Body of pancreas (tissue), 4 donors: ENCODE data around the gene PLA2G12B. TPM values are rescaled to one million over a fixed set of nuclear protein-coding genes. Genes with fewer than 3 reads are reported as not detected.

Experiments
- ATAC-seq: fragments of 150-250 bp; one replicate; pipeline ENCODE4 v1.9.1; 2016
- DNase-seq, 4 donors: peaks; one replicate each; pipeline ENCODE4 v3.0.0-alpha.2; 2019
- H3K27ac ChIP-seq, 4 donors: fragments of 200-600 bp; sonication (generic); 1 replicate in 3 of 4; 2 replicates in 1 of 4; pipeline versions ENCODE4 v1.5.1 to v1.6.1; 2016 to 2019; ENCODE audit warnings: mild to moderate bottlenecking in 1 of 4, mixed read lengths in 1 of 4, moderate library complexity in 1 of 4
- H3K27me3 ChIP-seq, 2 donors: fragments of 200-600 bp; sonication (generic); one replicate each; pipeline ENCODE4 v1.6.0; 2016; ENCODE audit warnings: mild to moderate bottlenecking in 1 of 2
- H3K36me3 ChIP-seq, 2 donors: fragments of 200-600 bp; sonication (generic); replicated peaks in 1 of 2; 2 replicates each; pipeline ENCODE4 v1.5.1; 2016; ENCODE audit warnings: low read depth in 2 of 2; ENCODE audit not compliant: insufficient read depth in 1 of 2
- H3K4me1 ChIP-seq: fragments of 200-600 bp; sonication (generic); one replicate; pipeline ENCODE4 v1.6.0; 2016
- H3K4me3 ChIP-seq, 2 donors: fragments of 200-600 bp; sonication (generic); 1 replicate in 1 of 2; 2 replicates in 1 of 2; pipeline ENCODE4 v1.5.1; 2016 to 2019
- H3K9me3 ChIP-seq, 3 donors: fragments of 200-600 bp; sonication (generic); 1 replicate in 2 of 3; 2 replicates in 1 of 3; pipeline ENCODE4 v1.5.1; 2016
- CTCF ChIP-seq, 7 experiments: fragments of 450-650 bp in 4 of 7; fragments of 200-600 bp in 3 of 7; sonication (generic) in 3 of 7; IDR thresholded peaks; one replicate each; pipeline ENCODE4 v1.5.1; 2016 to 2019; ENCODE audit warnings: antibody characterized with exemption in 7 of 7
- POLR2A ChIP-seq, 3 donors: fragments of 450-650 bp; IDR thresholded peaks; one replicate each; pipeline ENCODE4 v1.6.1; 2016; ENCODE audit warnings: antibody characterized with exemption in 3 of 3, mild to moderate bottlenecking in 2 of 3
- WGBS, 2 donors: methylation state at CpG; one replicate each; pipeline ENCODE4 v1.1.5; 2017; 5-methylcytosine and 5-hydroxymethylcytosine counted together
- intact Hi-C: fragments of 100-400 bp; cut with DNase I; formaldehyde crosslinking; loops from one replicate; pipeline ENCODE4 v1.15.1; 2023
- total RNA-seq, 2 donors: library from RNA; depleted of rRNA; stranded (reverse); fragments of >200 nt; gene quantifications; one replicate each; pipeline ENCODE4 v1.1.0, GENCODE V29; 2016

Gene PLA2G12B
- total RNA-seq, 2 donors from 2014 or later, result not detected

DNA sequence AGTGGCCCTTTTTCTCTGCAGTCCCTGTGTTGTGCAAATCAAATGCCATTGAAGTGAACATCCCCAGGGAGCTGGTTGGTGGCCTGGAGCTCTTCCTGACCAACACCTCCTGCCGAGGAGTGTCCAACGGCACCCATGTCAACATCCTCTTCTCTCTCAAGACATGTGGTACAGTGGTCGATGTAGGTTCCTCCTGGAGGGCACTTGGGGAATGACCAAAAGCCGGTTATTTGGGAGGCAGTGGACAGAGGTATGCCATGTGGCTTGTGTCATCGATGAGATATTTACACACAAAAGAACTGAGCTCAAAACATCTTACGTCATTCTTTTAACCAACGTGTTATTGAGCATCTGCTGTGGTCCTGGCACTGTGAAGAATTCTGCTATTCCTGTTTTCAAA, 41.3 kb downstream of the PLA2G12B start:
- TF ChIP-seq POLR2A (IDR thresholded peaks at IDR 0.05), result no peak
- ATAC-seq (no peak), DNase-seq (no peak)
- H3K36me3 ChIP-seq, result no peaks in the 10 kb centered on the region
- intact Hi-C loops, result no loop called here
- no peaks in the 10 kb centered on the region for H3K9me3 ChIP-seq
- H3K4me3 ChIP-seq, result no peak overlapping the region
- H3K27ac ChIP-seq, result no peak overlapping the region
- no peaks in the 10 kb centered on the region for H3K27me3 ChIP-seq
- 68 to 75% methylated on average over 7 of the region's 7 CpGs for WGBS, 2 donors
- no peaks in the 10 kb centered on the region for H3K4me1 ChIP-seq

- no peaks in the 10 kb centered on the region for H3K4me1 ChIP-seq
- ATAC-seq (no peak), DNase-seq (no peak)
- H3K27me3 ChIP-seq, result no peaks in the 10 kb centered on the region
- H3K27ac ChIP-seq, result no peak overlapping the region
- intact Hi-C loops, result no loop called here
- H3K4me3 ChIP-seq, result no peak overlapping the region
- WGBS, 2 donors, result 81 to 87% methylated on average over 4 of the region's 4 CpGs
- TF ChIP-seq CTCF (IDR thresholded peaks at IDR 0.05) (no peak), POLR2A (IDR thresholded peaks at IDR 0.05) (no peak)
- H3K36me3 ChIP-seq, result no peaks in the 10 kb centered on the region
- H3K9me3 ChIP-seq, result no peaks in the 10 kb centered on the region
Observed at GRCh38 chr10:72912736-72913135, 41.9 kb downstream of the PLA2G12B start.

GRCh38 chr10:72911758-72912157, 42.8 kb downstream of the PLA2G12B start:
- TF ChIP-seq CTCF (IDR thresholded peaks at IDR 0.05) (no peak), POLR2A (IDR thresholded peaks at IDR 0.05) (no peak)
- 92 to 95% methylated on average over 2 of the region's 2 CpGs for WGBS, 2 donors
- no peak for DNase-seq

DNA sequence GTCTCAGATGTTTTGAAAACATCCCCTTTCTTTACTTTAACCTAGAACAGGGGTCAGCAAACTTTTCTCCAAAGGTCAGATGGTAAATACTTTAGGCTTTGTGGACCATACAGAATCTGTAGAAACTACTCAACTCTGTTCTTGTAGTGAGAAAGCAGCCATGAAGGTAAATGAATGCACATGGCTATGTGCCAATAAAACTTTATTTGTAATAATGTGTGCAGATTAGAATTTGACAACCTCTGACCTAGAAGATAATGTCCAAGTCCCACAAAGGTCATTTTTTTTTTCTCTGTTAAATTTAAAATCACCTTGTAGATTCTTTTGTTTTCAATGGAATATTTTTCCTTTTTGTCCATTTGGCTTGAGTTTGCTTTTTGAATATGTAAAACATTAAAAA, 43.9 kb downstream of the PLA2G12B start:
- intact Hi-C loops, result no loop called here
- no peak overlapping the region for H3K4me3 ChIP-seq
- no peak for TF ChIP-seq POLR2A (IDR thresholded peaks at IDR 0.05)
- TF ChIP-seq CTCF (IDR thresholded peaks at IDR 0.05), result no peak

More at GRCh38 chr10:72911758-72912157, 42.8 kb downstream of the PLA2G12B start:
- Histone ChIP-seq H3K9me3 (no peaks in the 10 kb centered on the region), H3K27ac (no peak overlapping the region), H3K27me3 (no peaks in the 10 kb centered on the region), H3K4me1 (no peaks in the 10 kb centered on the region), H3K36me3 (no peaks in the 10 kb centered on the region), H3K4me3 (no peak overlapping the region)
- ATAC-seq, result no peak
- intact Hi-C loops, result no loop called here

GRCh38 chr10:72906446-72906845, 48.2 kb downstream of the PLA2G12B start:
- DNase-seq (no peak), ATAC-seq (no peak)
- Histone ChIP-seq H3K36me3 (no peaks in the 10 kb centered on the region), H3K4me3 (no peak overlapping the region), H3K27me3 (no peaks in the 10 kb centered on the region), H3K27ac (no peak overlapping the region), H3K9me3 (no peaks in the 10 kb centered on the region), H3K4me1 (no peaks in the 10 kb centered on the region)
- 76 to 79% methylated on average over 6 of the region's 6 CpGs for WGBS, 2 donors
- intact Hi-C loops, result no loop called here
- no peak for TF ChIP-seq POLR2A (IDR thresholded peaks at IDR 0.05)
- no peak for TF ChIP-seq CTCF (IDR thresholded peaks at IDR 0.05)

More for the DNA sequence above, 43.9 kb downstream of the PLA2G12B start:
- Histone ChIP-seq H3K4me1 (no peaks in the 10 kb centered on the region), H3K27me3 (no peaks in the 10 kb centered on the region), H3K27ac (no peak overlapping the region), H3K9me3 (no peaks in the 10 kb centered on the region), H3K36me3 (no peaks in the 10 kb centered on the region)
- no peak for ATAC-seq
- DNase-seq, result no peak
